K562 (cell line): ENCODE measurements around the gene PPP6C. TPM values are rescaled to one million over a fixed set of nuclear protein-coding genes. Genes with fewer than 3 reads are reported as not detected.

ENCODE experiments used
- E2F6 ChIP-seq, 2 experiments: IDR thresholded peaks; 2 replicates each; pipeline ENCODE4 v1.6.1; 2011; ENCODE audit warnings: borderline replicate concordance in 1 of 2, control low read depth in 1 of 2, low read depth in 1 of 2, low read length in 1 of 2, mild to moderate bottlenecking in 1 of 2, mixed read lengths in 1 of 2, moderate library complexity in 1 of 2; ENCODE audit not compliant: insufficient read depth in 1 of 2, insufficient read length in 1 of 2, poor library complexity in 1 of 2, severe bottlenecking in 1 of 2; ENCODE audit errors: extremely low read depth in 1 of 2
- E2F8 ChIP-seq: fragments of 450-650 bp; IDR thresholded peaks from 2 replicates; pipeline ENCODE4 v1.7.1; 2018; ENCODE audit warnings: mild to moderate bottlenecking, low read depth; ENCODE audit not compliant: partially characterized antibody
- FIP1L1 ChIP-seq: fragments of 200-400 bp; formaldehyde crosslinking; IDR thresholded peaks from 2 replicates; pipeline ENCODE4 v1.6.1; 2018; ENCODE audit warnings: mild to moderate bottlenecking, low read depth, low read length; ENCODE audit not compliant: poor library complexity, severe bottlenecking
- MBD2 ChIP-seq: sonication (generic); IDR thresholded peaks from 2 replicates; pipeline ENCODE4 v1.6.1; 2016; ENCODE audit warnings: low read depth, borderline replicate concordance
- MYC ChIP-seq, 2 experiments: fragments of 250-450 bp in 1 of 2; sonication (Bioruptor Pico) in 1 of 2; IDR thresholded peaks; 2 replicates each; pipeline versions ENCODE4 v1.5.1 to v1.6.1; 2012 to 2021; ENCODE audit warnings: low read depth in 2 of 2, borderline replicate concordance in 1 of 2, improper control_type of control experiment in 1 of 2, low read length in 1 of 2, mild to moderate bottlenecking in 1 of 2, moderate library complexity in 1 of 2
- NFIC ChIP-seq: fragments of 450-650 bp; IDR thresholded peaks from 2 replicates; pipeline ENCODE4 v1.6.1; 2017; ENCODE audit warnings: mild to moderate bottlenecking, inconsistent platforms
- PHB ChIP-seq: fragments of 250-450 bp; sonication (Bioruptor Pico); IDR thresholded peaks from 2 replicates; pipeline ENCODE4 v1.5.0; 2021
- PTBP1 ChIP-seq: fragments of 200-400 bp; formaldehyde crosslinking; IDR thresholded peaks from 2 replicates; pipeline ENCODE4 v1.6.1; 2017; ENCODE audit warnings: low read depth, low read length
- RNF2 ChIP-seq: sonication (generic); IDR thresholded peaks from 2 replicates; pipeline ENCODE4 v1.6.1; 2016
- SRF ChIP-seq, 2 experiments: fragments of 250-450, 450-650 bp in 1 of 2; sonication (Bioruptor Pico) in 1 of 2; sonication (generic) in 1 of 2; formaldehyde crosslinking; IDR thresholded peaks; 2 replicates each; pipeline versions ENCODE4 v1.5.0 to v1.5.1; 2020 to 2022; ENCODE audit warnings: mild to moderate bottlenecking in 1 of 2, missing genetic modification reagents in 1 of 2
- TAF9B ChIP-seq: fragments of 450-650 bp; IDR thresholded peaks from 2 replicates; pipeline ENCODE4 v1.6.1; 2018; ENCODE audit warnings: mild to moderate bottlenecking; ENCODE audit not compliant: partially characterized antibody
- TARDBP ChIP-seq: fragments of 450-650 bp; IDR thresholded peaks from 2 replicates; pipeline ENCODE4 v1.6.1; 2016
- TRIM25 ChIP-seq: fragments of 450-650 bp; IDR thresholded peaks from 2 replicates; pipeline ENCODE4 v1.7.0; 2016; ENCODE audit warnings: borderline replicate concordance
- WHSC1 ChIP-seq: IDR thresholded peaks from one replicate; pipeline ENCODE4 v1.6.1; 2012; ENCODE audit warnings: low read length, control low read depth, inconsistent platforms
- ZEB2 ChIP-seq: fragments of 450-650 bp; IDR thresholded peaks from 2 replicates; pipeline ENCODE4 v1.6.1; 2016
- polyA plus RNA-seq, 8 experiments: library from polyadenylated mRNA; depleted of rRNA in 4 of 8; stranded (reverse) in 5 of 8; unstranded in 3 of 8; fragments of >200 nt; fragmentation: Nextera tagmentation in 2 of 8; fragmentation: Illumina TruSeq in 1 of 8; extraction: Ambion mirVana in 2 of 8; extraction: Trizol in 1 of 8; gene quantifications; 2 replicates each; pipeline versions ENCODE4 v1.2.1 to v1.2.3, GENCODE V29; 2011 to 2014; ENCODE audit warnings: inconsistent platforms in 1 of 8, missing spikeins in 1 of 8
- total RNA-seq, 7 experiments: library from RNA; depleted of rRNA in 6 of 7; stranded (reverse); fragments of >200 nt in 6 of 7; fragmentation: Illumina TruSeq in 2 of 7; extraction: Trizol in 2 of 7; gene quantifications; 2 replicates each; pipeline versions ENCODE4 v1.2.1 to v1.2.3, GENCODE V29; 2011 to 2021; ENCODE audit warnings: low replicate concordance in 1 of 7
- TF ChIP-seq, protein P1 (sequence below): fragments of 450-650 bp; IDR thresholded peaks from one replicate; pipeline ENCODE4 v1.6.1; 2018; ENCODE audit warnings: mild to moderate bottlenecking, moderate library complexity; ENCODE audit not compliant: partially characterized antibody

The PPP6C gene
- total and polyA plus RNA-seq, 9 of the 15 experiments (the other 6 are each of a cell fraction or from before 2014, with no cell fraction given) = 18.8 to 44.8 (median 38.3) TPM

- TF ChIP-seq PHB (CRISPR knock-in tag) (no peak; the same call in 1 of the 2 replicates), ZEB2 (0 out of 2 replicates have a peak, but pooled peaks have one; percentile 14), TRIM25 (no peak), SRF (CRISPR knock-in tag; IDR thresholded peaks at IDR 0.05) (peak in 1 of 2 experiments; percentile 61; a peak in 1 of 4 replicates), RNF2 (peak; percentile 64; the same call in 1 of the 2 replicates), TARDBP (peak; percentile 87), MBD2 (peak; percentile 88), E2F8 (peak; percentile 83), MYC (IDR thresholded peaks at IDR 0.05; ENCODE audit: low read depth, low read length) (peak; percentile 80; the same call in 1 of the 2 replicates), MYC (CRISPR knock-in tag; IDR thresholded peaks at IDR 0.05; ENCODE audit: borderline replicate concordance, low read depth) (no peak; the same call in 1 of the 2 replicates), TAF9B (peak; percentile 54), NFIC (no peak), PTBP1 (no peak), FIP1L1 (peak; percentile 88), WHSC1 (no peak), E2F6 (IDR thresholded peaks at IDR 0.05; ENCODE audit: borderline replicate concordance in 1 of 2, extremely low read depth in 1 of 2, insufficient read depth in 1 of 2, insufficient read length in 1 of 2, low read depth in 1 of 2, low read length in 1 of 2, poor library complexity in 1 of 2, severe bottlenecking in 1 of 2) (peak in 1 of 2 experiments; percentile 45)
- TF ChIP-seq, protein P1, sequence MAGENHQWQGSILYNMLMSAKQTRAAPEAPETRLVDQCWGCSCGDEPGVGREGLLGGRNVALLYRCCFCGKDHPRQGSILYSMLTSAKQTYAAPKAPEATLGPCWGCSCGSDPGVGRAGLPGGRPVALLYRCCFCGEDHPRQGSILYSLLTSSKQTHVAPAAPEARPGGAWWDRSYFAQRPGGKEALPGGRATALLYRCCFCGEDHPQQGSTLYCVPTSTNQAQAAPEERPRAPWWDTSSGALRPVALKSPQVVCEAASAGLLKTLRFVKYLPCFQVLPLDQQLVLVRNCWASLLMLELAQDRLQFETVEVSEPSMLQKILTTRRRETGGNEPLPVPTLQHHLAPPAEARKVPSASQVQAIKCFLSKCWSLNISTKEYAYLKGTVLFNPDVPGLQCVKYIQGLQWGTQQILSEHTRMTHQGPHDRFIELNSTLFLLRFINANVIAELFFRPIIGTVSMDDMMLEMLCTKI = no peak
Measured at GRCh38 chr9:125189361-125190289, at the start of gene PPP6C (continued).
